Adipocyte (in vitro differentiated cells): ENCODE data around the gene UHMK1.

Experiments used
- DNase-seq: peaks from one replicate; pipeline ENCODE4 v3.0.0-alpha.2; 2015; ENCODE audit warnings: low read depth
- H3K27me3 ChIP-seq: replicated peaks from 2 replicates; pipeline ENCODE4 v1.7.0; 2013; ENCODE audit warnings: mild to moderate bottlenecking, low read length, moderate library complexity; ENCODE audit not compliant: control insufficient read depth, insufficient read depth
- H3K36me3 ChIP-seq: 2 replicates; pipeline ENCODE4 v1.7.0; 2013; ENCODE audit warnings: low read length, mild to moderate bottlenecking, moderate library complexity; ENCODE audit not compliant: control insufficient read depth, insufficient read depth, severe bottlenecking
- H3K4me1 ChIP-seq: 2 replicates; pipeline ENCODE4 v1.7.0; 2013; ENCODE audit warnings: mild to moderate bottlenecking, low read length, moderate library complexity; ENCODE audit not compliant: control insufficient read depth, insufficient read depth
- H3K4me3 ChIP-seq: 2 replicates; pipeline ENCODE4 v1.7.0; 2013; ENCODE audit warnings: mild to moderate bottlenecking, low read length, moderate library complexity
- H3K9ac ChIP-seq: 2 replicates; pipeline ENCODE4 v1.7.0; 2013; ENCODE audit warnings: mild to moderate bottlenecking, low read length, moderate library complexity
- H3K9me3 ChIP-seq: 2 replicates; pipeline ENCODE4 v1.7.0; 2013; ENCODE audit warnings: mild to moderate bottlenecking, low read length, moderate library complexity; ENCODE audit not compliant: control insufficient read depth

The UHMK1 gene

GRCh38 chr1:162551969-162552683 lies 54.5 kb downstream of the UHMK1 start:
- Histone ChIP-seq H3K4me3 (no peak overlapping the region), H3K9ac (peak overlapping the region; percentile 55), H3K36me3 (no peaks in the 10 kb centered on the region), H3K27me3 (no peaks in the 10 kb centered on the region), H3K4me1 (peaks cover 63% of the 10 kb centered on the region), H3K9me3 (no peaks in the 10 kb centered on the region)
- peak; percentile 82 for DNase-seq

- H3K4me1 ChIP-seq, result peaks cover 58% of the 10 kb centered on the region
- H3K36me3 ChIP-seq, result no peaks in the 10 kb centered on the region
- H3K4me3 ChIP-seq, result no peak overlapping the region
- H3K9ac ChIP-seq, result peak overlapping the region; percentile 55
- H3K27me3 ChIP-seq, result no peaks in the 10 kb centered on the region
- DNase-seq, result no peak
- H3K9me3 ChIP-seq, result no peaks in the 10 kb centered on the region
These were observed 55.1 kb downstream of the UHMK1 start for GRCh38 chr1:162552684-162553252.

GRCh38 chr1:162554258-162554657 lies 56.6 kb downstream of the UHMK1 start:
- Histone ChIP-seq H3K9ac (no peak overlapping the region), H3K36me3 (no peaks in the 10 kb centered on the region), H3K9me3 (no peaks in the 10 kb centered on the region), H3K27me3 (no peaks in the 10 kb centered on the region), H3K4me1 (peaks cover 46% of the 10 kb centered on the region), H3K4me3 (no peak overlapping the region)
- DNase-seq, result peak; percentile 36

GRCh38 chr1:162557536-162557935 lies 59.9 kb downstream of the UHMK1 start:
- no peaks in the 10 kb centered on the region for H3K9me3 ChIP-seq
- DNase-seq, result no peak

GRCh38 chr1:162560303-162561036 lies 62.9 kb downstream of the UHMK1 start:
- no peak for DNase-seq
- Histone ChIP-seq H3K4me3 (peak overlapping the region; percentile 88), H3K9me3 (no peaks in the 10 kb centered on the region), H3K27me3 (no peaks in the 10 kb centered on the region), H3K9ac (peak overlapping the region; percentile 91), H3K4me1 (peaks cover 29% of the 10 kb centered on the region), H3K36me3 (peaks cover under 1% of the 10 kb centered on the region)

More at GRCh38 chr1:162557536-162557935, 59.9 kb downstream of the UHMK1 start:
- no peak overlapping the region for H3K9ac ChIP-seq
- peaks cover 35% of the 10 kb centered on the region for H3K4me1 ChIP-seq
- no peaks in the 10 kb centered on the region for H3K36me3 ChIP-seq
- no peak overlapping the region for H3K4me3 ChIP-seq
- H3K27me3 ChIP-seq, result no peaks in the 10 kb centered on the region

GRCh38 chr1:162561037-162561615 lies 63.5 kb downstream of the UHMK1 start:
- no peaks in the 10 kb centered on the region for H3K27me3 ChIP-seq
- H3K9me3 ChIP-seq, result no peaks in the 10 kb centered on the region
- H3K4me3 ChIP-seq, result peak overlapping the region; percentile 88
- peak; percentile 99 for DNase-seq
- H3K36me3 ChIP-seq, result peaks cover 7% of the 10 kb centered on the region
- H3K9ac ChIP-seq, result peak overlapping the region; percentile 91
- peaks cover 35% of the 10 kb centered on the region for H3K4me1 ChIP-seq

GRCh38 chr1:162561616-162562469 lies 64.2 kb downstream of the UHMK1 start, which contains the start of gene UAP1:
Gene UAP1, plus strand, starts transcription at chr1:162561722. Its CDS starts 4,347 bp downstream, at chr1:162566069.
- H3K9me3 ChIP-seq, result no peaks in the 10 kb centered on the region
- no peak for DNase-seq
- H3K4me1 ChIP-seq, result peaks cover 41% of the 10 kb centered on the region
- H3K9ac ChIP-seq, result peak within 1 kb of the TSS; percentile 91
- no peaks in the 10 kb centered on the region for H3K27me3 ChIP-seq
- H3K4me3 ChIP-seq, result peak within 1 kb of the TSS; percentile 88
- H3K36me3 ChIP-seq, result peaks cover 15% of the 10 kb centered on the region

- Histone ChIP-seq H3K4me3 (peak overlapping the region; percentile 85), H3K27me3 (no peaks in the 10 kb centered on the region), H3K36me3 (peaks cover 21% of the 10 kb centered on the region), H3K9ac (peak overlapping the region; percentile 90), H3K4me1 (peaks cover 43% of the 10 kb centered on the region), H3K9me3 (no peaks in the 10 kb centered on the region)
- peak; percentile 85 for DNase-seq
These were observed 64.8 kb downstream of the UHMK1 start for GRCh38 chr1:162562470-162562828.

- no peaks in the 10 kb centered on the region for H3K9me3 ChIP-seq
- H3K36me3 ChIP-seq, result peaks cover 44% of the 10 kb centered on the region
- H3K9ac ChIP-seq, result peak overlapping the region; percentile 13
- peak overlapping the region; percentile 85 for H3K4me3 ChIP-seq
- no peaks in the 10 kb centered on the region for H3K27me3 ChIP-seq
- H3K4me1 ChIP-seq, result peaks cover 51% of the 10 kb centered on the region
- DNase-seq, result no peak
These were observed 67.2 kb downstream of the UHMK1 start for GRCh38 chr1:162564762-162565218.

- Histone ChIP-seq H3K4me1 (peaks cover 47% of the 10 kb centered on the region), H3K4me3 (peak overlapping the region; percentile 85), H3K9me3 (no peaks in the 10 kb centered on the region), H3K36me3 (peaks cover 50% of the 10 kb centered on the region), H3K9ac (peak overlapping the region; percentile 8), H3K27me3 (no peaks in the 10 kb centered on the region)
- no peak for DNase-seq
These were observed 67.8 kb downstream of the UHMK1 start for GRCh38 chr1:162565460-162565859.
